ENCODE results near the gene ASTN2. TPM values are rescaled to one million over a fixed set of nuclear protein-coding genes. Genes with fewer than 3 reads are reported as not detected.

Gene ASTN2
- total and polyA plus RNA-seq, 9 of the 15 experiments (the other 6 are each of a cell fraction or from before 2014, with no cell fraction given) = 0.56 to 3.5 (median 1.9) TPM

DNA sequence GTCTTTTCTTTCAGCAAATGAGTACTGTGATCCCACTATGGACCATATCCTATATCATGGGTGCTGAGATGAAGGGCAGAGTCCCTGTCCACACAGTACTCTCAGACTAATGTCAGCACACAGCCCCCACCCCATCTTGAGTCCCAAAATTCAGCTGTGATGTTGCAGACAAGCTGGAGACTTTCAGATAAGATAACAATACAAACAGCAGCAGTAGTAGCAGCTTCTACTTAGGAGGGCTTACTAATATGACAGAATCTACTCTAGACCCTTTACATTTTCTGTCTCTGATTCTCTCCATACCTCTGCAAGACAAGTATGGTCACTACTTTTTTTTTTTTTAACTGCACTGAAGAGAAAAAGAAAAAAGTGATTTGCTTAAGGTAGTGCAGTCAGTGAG is 856.8 kb downstream of the ASTN2 start (continued):
- TF ChIP-seq SOX6 (IDR thresholded peaks at IDR 0.05) (0 out of 2 replicates have a peak, but pooled peaks have one; percentile 33), KLF1 (tag; IDR thresholded peaks at IDR 0.05) (no peak), TEAD4 (IDR thresholded peaks at IDR 0.05; ENCODE audit: low read length) (0 out of 2 replicates have a peak, but pooled peaks have one; percentile 10), TEAD4 (CRISPR knock-in tag; IDR thresholded peaks at IDR 0.05; ENCODE audit: borderline replicate concordance) (no peak), KHSRP (IDR thresholded peaks at IDR 0.05) (no peak), ZNF408 (CRISPR knock-in tag; IDR thresholded peaks at IDR 0.05; ENCODE audit: low read depth) (no peak), CBFA2T2 (conservative IDR thresholded peaks at IDR 0.05) (peak; percentile 44), ATF1 (CRISPR knock-in tag; IDR thresholded peaks at IDR 0.05) (no peak), ATF1 (tag; IDR thresholded peaks at IDR 0.05) (no peak), STAT5B (CRISPR knock-in tag; IDR thresholded peaks at IDR 0.05) (no peak), ZNF561 (CRISPR knock-in tag; conservative IDR thresholded peaks at IDR 0.05) (no peak), ZNF41 (CRISPR knock-in tag; conservative IDR thresholded peaks at IDR 0.05) (0 out of 2 replicates have a peak, but pooled peaks have one; percentile 3)
- TF ChIP-seq, protein P1, sequence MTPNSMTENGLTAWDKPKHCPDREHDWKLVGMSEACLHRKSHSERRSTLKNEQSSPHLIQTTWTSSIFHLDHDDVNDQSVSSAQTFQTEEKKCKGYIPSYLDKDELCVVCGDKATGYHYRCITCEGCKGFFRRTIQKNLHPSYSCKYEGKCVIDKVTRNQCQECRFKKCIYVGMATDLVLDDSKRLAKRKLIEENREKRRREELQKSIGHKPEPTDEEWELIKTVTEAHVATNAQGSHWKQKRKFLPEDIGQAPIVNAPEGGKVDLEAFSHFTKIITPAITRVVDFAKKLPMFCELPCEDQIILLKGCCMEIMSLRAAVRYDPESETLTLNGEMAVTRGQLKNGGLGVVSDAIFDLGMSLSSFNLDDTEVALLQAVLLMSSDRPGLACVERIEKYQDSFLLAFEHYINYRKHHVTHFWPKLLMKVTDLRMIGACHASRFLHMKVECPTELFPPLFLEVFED (CRISPR knock-in tag; conservative IDR thresholded peaks at IDR 0.05) = no peak

All from K562 (cell line).